Heart right ventricle (tissue), 16 donors: ENCODE measurements around the gene RTP1. TPM values are rescaled to one million over a fixed set of nuclear protein-coding genes. Genes with fewer than 3 reads are reported as not detected.

ENCODE experiments used
- ATAC-seq, 8 donors: fragments of 200-7000 bp; cut with Tn5 transposase; one replicate each; pipeline ENCODE4 v1.9.1; 2020; ENCODE audit warnings: mild to moderate bottlenecking in 8 of 8, moderate library complexity in 8 of 8, moderate number of reproducible peaks in 1 of 8
- DNase-seq, 2 donors: peaks; one replicate each; pipeline ENCODE4 v3.0.0-alpha.2; 2020
- H3K27ac ChIP-seq, 10 donors: fragments of 200-600 bp; sonication (generic) in 2 of 10; one replicate each; pipeline versions ENCODE4 v1.5.0 to v1.8.0; 2020 to 2022; ENCODE audit warnings: mild to moderate bottlenecking in 3 of 10
- H3K27me3 ChIP-seq, 7 donors: fragments of 200-600 bp; one replicate each; pipeline ENCODE4 v1.8.0; 2021 to 2022; ENCODE audit warnings: mild to moderate bottlenecking in 2 of 7
- H3K36me3 ChIP-seq, 9 donors: fragments of 200-600 bp; sonication (generic) in 1 of 9; one replicate each; pipeline versions ENCODE4 v1.5.0 to v1.8.0; 2020 to 2022; ENCODE audit warnings: mild to moderate bottlenecking in 2 of 9
- H3K4me1 ChIP-seq, 9 donors: fragments of 200-600 bp; sonication (generic) in 1 of 9; one replicate each; pipeline versions ENCODE4 v1.5.0 to v1.8.0; 2020 to 2022; ENCODE audit warnings: mild to moderate bottlenecking in 4 of 9
- H3K4me3 ChIP-seq, 10 donors: fragments of 200-600 bp; sonication (generic) in 2 of 10; one replicate each; pipeline versions ENCODE4 v1.5.0 to v1.8.0; 2020 to 2022; ENCODE audit warnings: mild to moderate bottlenecking in 7 of 10, moderate library complexity in 2 of 10
- H3K9me3 ChIP-seq, 11 donors: fragments of 200-600 bp in 10 of 11; sonication (generic) in 2 of 11; one replicate each; pipeline versions ENCODE4 v1.5.0 to v1.8.0; 2013 to 2022; ENCODE audit warnings: mild to moderate bottlenecking in 2 of 11, control low read depth in 1 of 11, moderate library complexity in 1 of 11
- CTCF ChIP-seq, 9 donors: fragments of 200-600 bp; sonication (generic) in 2 of 9; IDR thresholded peaks; one replicate each; pipeline versions ENCODE4 v1.5.0 to v1.8.0; 2021 to 2022; ENCODE audit warnings: antibody characterized with exemption in 9 of 9, mild to moderate bottlenecking in 5 of 9, moderate library complexity in 1 of 9
- WGBS, 2 donors: extraction: QIAGEN DNeasy Blood & Tissue Kit; methylation state at CpG; one replicate each; pipeline ENCODE4 v1.1.7; 2013; ENCODE audit warnings: inconsistent platforms in 1 of 2; 5-methylcytosine and 5-hydroxymethylcytosine counted together
- intact Hi-C, 10 donors: fragments of 100-400 bp; cut with DNase I; formaldehyde crosslinking; loops; one replicate each; pipeline versions ENCODE4 v1.11.1 to v1.14.2; 2022
- polyA plus RNA-seq, 2 donors: library from polyadenylated mRNA; stranded (reverse); fragments of 200-250 nt; gene quantifications; one replicate each; pipeline ENCODE4 v1.2.3, GENCODE V29; 2013
- total RNA-seq, 10 donors: library from RNA; stranded (reverse); fragmentation: NEBNext Ultra II Directional in 3 of 10; extraction: Animal tissue kit (Norgen Biotek cat#: 25700) in 3 of 10; gene quantifications; one replicate each; pipeline versions ENCODE4 v1.2.1 to v1.2.4, GENCODE V29; 2021 to 2023
- donor health status: Arrhythmogenic right ventricular cardiomyopathy.
- donor health status: ischemic (EF 13 %, LVEDD 7.1; RV severe dilation, severe dysfunction).
- donor health status: healthy with polysubstance abuse.
- donor health status: DM: no; HTN: yes; CAD: no.
- donor health status: DM: no; HTN: no; CAD: no.
- donor health status: ischemic (EF 25% LVEDD 6.9; RV normal size, moderate dysfunction).
- donor health status: ischemic (EF 25% LVEDD 5.7; RV mildly dilated, moderate dysfunction).
- donor health status: healthy.
- donor health status: DM: yes; HTN: yes; CAD: no.
- donor health status: Ischemic cardiomyopathy.
- donor health status: ischemic (EF 35%, LVEDD 5.7; RV mildly dilated, moderate dysfunction).
- donor health status: nonischemic (EF 11% LVEDD 7.7; RV severe dilation, severe dysfunction).
- donor health status: DM: yes; HTN: yes; CAD: no.
- donor health status: PGD.
- donor health status: ischemic (EF 29% LVEDD 5.4; RV normal size, mild dysfunction).
- donor health status: nonischemic (EF 23%, LVEDD 6.1; RV moderate dilation, normal function).

The RTP1 gene
- total and polyA plus RNA-seq, 12 donors = 0.11 TPM; not detected in 11

- no peak overlapping the region for H3K27ac ChIP-seq
- TF ChIP-seq CTCF (IDR thresholded peaks at IDR 0.05) = no peak
- 94% methylated on average over 7 of the region's 7 CpGs for WGBS, 2 donors
- H3K4me1 ChIP-seq = no peaks in the 10 kb centered on the region
- H3K27me3 ChIP-seq = no peaks in the 10 kb centered on the region
- no peak for DNase-seq
- no peaks in the 10 kb centered on the region for H3K36me3 ChIP-seq
- no peak overlapping the region for H3K4me3 ChIP-seq
- intact Hi-C loops = loop anchor here in 5 of 10 donors (10.0 kb wide), 4 partner anchors 67 to 487 kb away; partner anchors contain the start of gene MASP1 (in 1 of the 5)
- H3K9me3 ChIP-seq = no peaks in the 10 kb centered on the region
- no peak for ATAC-seq
Observed at GRCh38 chr3:187227658-187228258, 30.5 kb downstream of the RTP1 start.

DNA sequence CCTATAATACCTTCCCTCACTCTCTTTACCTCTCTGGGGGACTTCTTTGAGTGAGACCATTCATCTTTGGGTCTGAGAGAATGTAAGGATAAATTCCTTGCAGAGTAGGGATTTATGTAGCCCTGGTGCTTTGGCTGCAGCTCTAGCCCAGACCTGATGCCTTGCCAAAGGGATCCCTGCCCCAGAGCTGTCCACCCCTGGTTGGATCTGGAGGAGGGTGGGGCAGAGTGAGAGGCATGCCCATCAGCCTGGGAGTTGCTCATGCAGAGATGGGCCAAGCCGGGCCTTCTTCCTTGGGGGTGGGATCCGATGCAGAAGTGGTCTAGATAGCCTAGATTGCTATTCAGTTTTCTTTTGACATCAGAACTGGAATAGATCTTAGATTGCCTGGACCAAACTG, 31.5 kb downstream of the RTP1 start:
- intact Hi-C loops = loop anchor here in 5 of 10 donors (10.0 kb wide), 4 partner anchors 66 to 486 kb away; partner anchors contain the start of gene MASP1 (in 1 of the 5)
- ATAC-seq (no peak), DNase-seq (no peak)
- Histone ChIP-seq H3K36me3 (no peaks in the 10 kb centered on the region), H3K4me3 (no peak overlapping the region), H3K27me3 (no peaks in the 10 kb centered on the region), H3K27ac (no peak overlapping the region), H3K4me1 (no peaks in the 10 kb centered on the region), H3K9me3 (no peaks in the 10 kb centered on the region)
- no peak for TF ChIP-seq CTCF (IDR thresholded peaks at IDR 0.05)
- WGBS, 2 donors = 89 to 93% methylated on average over 2 of the region's 2 CpGs

- ATAC-seq (no peak), DNase-seq (no peak)
- Histone ChIP-seq H3K4me3 (no peak overlapping the region), H3K27ac (no peak overlapping the region), H3K36me3 (no peaks in the 10 kb centered on the region), H3K4me1 (no peaks in the 10 kb centered on the region), H3K9me3 (no peaks in the 10 kb centered on the region), H3K27me3 (no peaks in the 10 kb centered on the region)
- intact Hi-C loops = loop anchor here in 2 of 10 donors (5.0 kb wide), 2 partner anchors 67 to 82 kb away; no protein-coding TSS in a partner anchor
- TF ChIP-seq CTCF (IDR thresholded peaks at IDR 0.05) = no peak
- WGBS, 2 donors = 94 to 100% methylated on average over 1 of the region's 1 CpG
Observed at GRCh38 chr3:187230011-187230410, 32.7 kb downstream of the RTP1 start.

DNA sequence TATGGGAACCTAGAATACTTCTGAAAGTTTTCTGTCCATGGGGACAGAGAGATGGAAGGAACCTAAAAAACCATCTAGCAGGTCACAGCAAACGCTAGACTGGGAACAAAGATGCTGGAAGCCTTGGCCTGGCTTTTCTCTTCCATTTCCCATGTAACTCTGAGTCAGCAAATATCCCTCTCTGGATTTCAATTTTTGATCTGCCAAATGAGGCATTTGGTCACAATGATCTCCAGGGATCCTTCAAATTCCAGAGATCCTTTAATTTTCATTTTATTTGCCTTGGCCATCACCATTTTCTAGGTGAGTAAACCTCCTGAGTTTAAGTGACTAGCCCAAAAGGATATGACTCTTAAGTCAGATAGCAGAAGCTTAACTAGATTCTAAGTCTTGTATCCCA, 39.7 kb downstream of the RTP1 start:
- Histone ChIP-seq H3K27me3 (no peaks in the 10 kb centered on the region), H3K36me3 (no peaks in the 10 kb centered on the region), H3K4me3 (no peak overlapping the region), H3K27ac (no peak overlapping the region), H3K4me1 (no peaks in the 10 kb centered on the region), H3K9me3 (no peaks in the 10 kb centered on the region)
- 84 to 97% methylated on average over 1 of the region's 1 CpG for WGBS, 2 donors
- no peak for DNase-seq
- TF ChIP-seq CTCF (IDR thresholded peaks at IDR 0.05) = no peak
- ATAC-seq = no peak
- intact Hi-C loops = no loop called here
